Activated T-cell treated with anti-CD3 and anti-CD28 coated beads, Interleukin-2, amount 50 U/mL, for 24 hours (primary cell): Measurements from ENCODE around the gene TRAF5.

Source experiments
- DNase-seq: peaks from one replicate; pipeline ENCODE4 v3.0.0-alpha.2; 2020
- H3K27ac Mint-ChIP-seq: 2 replicates; pipeline ENCODE4 v1.8.0; 2020; ENCODE audit warnings: mild to moderate bottlenecking, mixed read lengths
- H3K27me3 Mint-ChIP-seq: 2 replicates; pipeline ENCODE4 v1.8.0; 2020; ENCODE audit warnings: mixed read lengths
- H3K36me3 Mint-ChIP-seq: 2 replicates; pipeline ENCODE4 v1.8.0; 2020; ENCODE audit warnings: low read depth, mixed read lengths
- H3K4me1 Mint-ChIP-seq: 2 replicates; pipeline ENCODE4 v1.8.0; 2020; ENCODE audit warnings: low read depth, mixed read lengths
- H3K4me3 Mint-ChIP-seq: 2 replicates; pipeline ENCODE4 v1.8.0; 2020; ENCODE audit warnings: mild to moderate bottlenecking, moderate library complexity, mixed read lengths
- H3K9me3 Mint-ChIP-seq: 2 replicates; pipeline ENCODE4 v1.8.0; 2020; ENCODE audit warnings: mixed read lengths

TRAF5 gene, protein sequence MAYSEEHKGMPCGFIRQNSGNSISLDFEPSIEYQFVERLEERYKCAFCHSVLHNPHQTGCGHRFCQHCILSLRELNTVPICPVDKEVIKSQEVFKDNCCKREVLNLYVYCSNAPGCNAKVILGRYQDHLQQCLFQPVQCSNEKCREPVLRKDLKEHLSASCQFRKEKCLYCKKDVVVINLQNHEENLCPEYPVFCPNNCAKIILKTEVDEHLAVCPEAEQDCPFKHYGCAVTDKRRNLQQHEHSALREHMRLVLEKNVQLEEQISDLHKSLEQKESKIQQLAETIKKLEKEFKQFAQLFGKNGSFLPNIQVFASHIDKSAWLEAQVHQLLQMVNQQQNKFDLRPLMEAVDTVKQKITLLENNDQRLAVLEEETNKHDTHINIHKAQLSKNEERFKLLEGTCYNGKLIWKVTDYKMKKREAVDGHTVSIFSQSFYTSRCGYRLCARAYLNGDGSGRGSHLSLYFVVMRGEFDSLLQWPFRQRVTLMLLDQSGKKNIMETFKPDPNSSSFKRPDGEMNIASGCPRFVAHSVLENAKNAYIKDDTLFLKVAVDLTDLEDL

DNA sequence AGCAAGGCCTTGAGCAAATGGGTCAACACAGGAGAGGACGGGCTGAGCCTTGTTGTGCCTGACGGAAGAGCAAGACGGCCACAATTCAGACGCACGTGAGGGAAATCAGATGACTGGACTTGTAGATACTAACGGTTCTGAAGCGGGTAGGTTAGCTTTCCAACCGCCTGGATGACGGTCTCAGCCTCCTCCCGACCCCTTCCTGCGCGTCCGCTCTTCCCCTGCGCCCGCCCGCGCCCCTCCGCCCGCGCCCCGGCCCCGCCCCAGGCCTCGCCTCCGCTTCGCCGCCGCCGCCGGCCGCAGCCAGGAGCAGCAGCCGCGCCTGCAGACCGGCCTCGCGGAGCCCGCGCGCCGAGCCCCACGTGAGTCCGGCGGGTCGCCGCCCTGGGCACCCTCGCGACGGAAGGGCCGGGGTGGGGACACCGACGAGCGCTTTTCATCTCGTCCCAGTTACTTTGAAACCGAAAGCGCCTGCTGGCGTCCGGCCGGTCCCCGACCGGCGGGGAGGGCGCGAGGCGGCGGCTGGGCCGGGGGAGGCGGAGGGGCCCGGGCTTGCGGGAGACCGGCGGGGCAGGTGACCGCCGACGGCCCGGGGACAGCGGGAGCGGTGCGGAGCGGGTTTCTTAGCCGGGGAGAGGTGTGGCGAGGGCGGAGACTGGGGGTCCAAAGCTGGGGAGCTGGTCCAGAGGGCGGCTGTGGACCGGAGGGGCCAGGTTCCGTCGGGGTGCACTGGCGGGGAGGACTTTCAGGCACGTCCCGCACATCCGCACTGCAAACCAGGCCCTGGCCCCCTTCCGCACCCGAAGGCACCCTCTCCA lies at the start of gene TRAF5:
TRAF5 (plus strand) TSS at position 306 of the 818 bp plus-strand sequence. CDS start 26,407 bp downstream, outside the sequence.
- Mint-ChIP-seq H3K27me3 (no peaks in the 10 kb centered on the region), H3K36me3 (peaks cover 26% of the 10 kb centered on the region), H3K4me1 (peaks cover 85% of the 10 kb centered on the region), H3K4me3 (peak within 1 kb of the TSS; percentile 89), H3K27ac (peak within 1 kb of the TSS; percentile 96), H3K9me3 (no peaks in the 10 kb centered on the region)
- peak; percentile 75 for DNase-seq

DNA sequence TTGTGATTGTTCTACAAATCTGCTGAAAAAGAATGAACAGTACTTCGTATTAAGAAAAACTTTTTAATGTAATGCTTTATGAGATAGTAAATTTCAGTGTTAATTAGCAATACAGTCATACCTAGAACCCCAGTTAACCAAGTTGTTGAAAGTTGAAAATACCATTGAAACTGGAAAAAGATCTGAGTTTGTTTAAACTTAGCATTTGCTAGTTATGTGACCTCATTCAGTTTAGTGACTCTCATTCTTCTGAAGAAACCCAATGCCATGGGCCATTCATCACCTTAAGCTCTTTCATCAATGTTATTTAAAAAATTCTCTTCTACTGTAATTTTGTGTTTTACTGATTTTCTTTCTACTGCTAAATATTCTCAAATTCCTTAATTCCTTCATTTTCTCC lies 47.3 kb upstream of the TRAF5 start:
- Mint-ChIP-seq H3K27ac (peak overlapping the region; percentile 14), H3K36me3 (peaks cover 37% of the 10 kb centered on the region), H3K9me3 (no peaks in the 10 kb centered on the region), H3K4me3 (no peak overlapping the region), H3K4me1 (peaks cover 6% of the 10 kb centered on the region), H3K27me3 (no peaks in the 10 kb centered on the region)
- DNase-seq, result no peak

DNA sequence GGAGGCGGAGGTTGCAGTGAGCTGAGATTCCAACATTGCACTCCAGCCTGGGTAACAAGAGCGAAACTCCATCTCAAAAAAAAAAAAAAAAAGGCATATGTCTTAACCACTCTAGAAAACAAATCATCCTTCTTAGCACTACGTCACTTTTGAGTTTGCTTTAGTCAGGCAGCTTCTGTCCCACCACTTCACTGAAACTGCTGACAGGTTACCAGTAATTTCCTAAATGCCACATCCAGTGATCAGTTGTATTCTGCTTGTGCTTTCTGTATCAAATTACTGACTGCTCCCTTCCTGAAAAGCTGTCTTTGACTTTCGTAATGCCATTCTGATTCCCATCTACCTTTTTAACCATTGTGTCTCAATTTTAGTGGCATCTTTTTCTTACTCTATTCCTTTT lies 45.7 kb upstream of the TRAF5 start:
- peaks cover 7% of the 10 kb centered on the region for H3K4me1 Mint-ChIP-seq
- peaks cover 44% of the 10 kb centered on the region for H3K36me3 Mint-ChIP-seq
- H3K27me3 Mint-ChIP-seq, result no peaks in the 10 kb centered on the region
- DNase-seq, result no peak
- H3K9me3 Mint-ChIP-seq, result no peaks in the 10 kb centered on the region
- H3K4me3 Mint-ChIP-seq, result no peak overlapping the region
- no peak overlapping the region for H3K27ac Mint-ChIP-seq

DNA sequence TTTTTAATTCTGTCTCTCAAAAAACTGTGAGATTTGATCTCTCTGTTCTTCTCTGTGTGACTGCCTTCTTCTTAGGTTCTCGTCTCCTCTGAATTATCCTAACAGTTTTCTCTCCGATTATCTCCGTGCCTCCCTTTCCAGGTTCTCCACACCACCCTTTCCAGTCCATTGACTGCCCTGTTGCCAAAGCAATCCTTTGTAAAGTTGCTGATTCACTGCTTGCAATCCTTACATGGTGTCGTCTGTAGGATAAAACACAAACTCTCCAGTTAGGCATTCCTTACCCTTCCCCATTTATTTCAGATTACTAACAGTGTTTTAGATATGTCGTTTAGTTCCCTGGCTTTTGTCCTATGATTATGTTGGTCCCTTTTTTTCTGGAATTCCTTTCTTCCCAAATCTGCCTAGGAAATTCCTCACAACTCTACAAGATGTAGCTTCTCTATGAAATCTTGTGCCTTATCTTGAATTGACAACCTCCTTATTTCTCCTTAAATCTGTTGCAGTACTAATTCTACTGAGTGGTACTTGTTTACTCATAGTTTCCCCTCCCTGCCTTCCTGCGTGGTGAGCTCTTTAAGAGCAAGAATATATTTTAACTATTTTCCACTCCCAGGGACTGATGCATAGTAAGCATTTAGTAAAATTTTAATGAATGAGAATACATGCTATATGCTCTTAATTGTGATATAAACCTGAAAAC lies 45.2 kb upstream of the TRAF5 start:
- Mint-ChIP-seq H3K36me3 (peaks cover 44% of the 10 kb centered on the region), H3K4me3 (no peak overlapping the region), H3K9me3 (no peaks in the 10 kb centered on the region), H3K27me3 (no peaks in the 10 kb centered on the region), H3K4me1 (peaks cover 7% of the 10 kb centered on the region), H3K27ac (no peak overlapping the region)
- DNase-seq, result no peak

DNA sequence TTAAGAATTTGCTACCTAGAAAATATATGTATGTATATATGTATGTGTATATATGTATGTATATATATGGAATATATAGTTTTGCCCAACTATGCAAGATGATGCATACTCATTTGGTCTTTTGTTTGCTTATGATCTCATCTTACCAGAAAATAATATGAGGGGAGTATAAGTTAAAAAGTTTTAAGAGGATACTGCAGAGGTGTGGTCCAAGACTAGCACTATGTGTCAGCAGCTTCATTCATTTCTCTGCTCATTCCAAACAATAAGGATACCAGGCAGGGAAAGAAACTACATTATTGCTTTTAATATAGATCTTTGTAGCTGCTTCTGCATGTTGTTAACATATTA lies 44.6 kb upstream of the TRAF5 start:
- no peaks in the 10 kb centered on the region for H3K9me3 Mint-ChIP-seq
- DNase-seq, result no peak
- no peak overlapping the region for H3K27ac Mint-ChIP-seq
- H3K36me3 Mint-ChIP-seq, result peaks cover 47% of the 10 kb centered on the region
- peaks cover 11% of the 10 kb centered on the region for H3K4me1 Mint-ChIP-seq
- no peaks in the 10 kb centered on the region for H3K27me3 Mint-ChIP-seq
- H3K4me3 Mint-ChIP-seq, result no peak overlapping the region

DNA sequence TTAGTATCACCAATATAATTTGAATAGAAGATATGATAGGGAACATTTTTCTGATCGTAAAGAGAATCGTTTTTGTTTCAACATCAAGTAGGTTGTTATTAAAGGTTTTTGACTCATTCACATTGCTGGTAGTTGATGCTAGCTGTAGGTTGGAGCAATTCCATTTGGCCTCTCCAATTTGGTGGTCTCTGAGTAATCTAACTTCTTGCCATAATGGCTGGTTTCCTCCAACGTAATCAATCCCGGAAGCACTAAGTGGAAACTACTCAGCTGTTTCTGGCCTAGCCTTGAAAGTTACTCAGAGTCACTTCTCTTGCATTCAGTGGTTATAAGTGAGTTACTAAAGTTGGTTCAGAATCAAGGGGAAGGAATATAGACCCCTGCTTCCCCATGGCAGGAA lies 41.4 kb upstream of the TRAF5 start:
- H3K4me3 Mint-ChIP-seq, result no peak overlapping the region
- DNase-seq, result no peak
- H3K36me3 Mint-ChIP-seq, result peaks cover 56% of the 10 kb centered on the region
- H3K27me3 Mint-ChIP-seq, result no peaks in the 10 kb centered on the region
- H3K4me1 Mint-ChIP-seq, result peaks cover 13% of the 10 kb centered on the region
- no peak overlapping the region for H3K27ac Mint-ChIP-seq
- no peaks in the 10 kb centered on the region for H3K9me3 Mint-ChIP-seq

DNA sequence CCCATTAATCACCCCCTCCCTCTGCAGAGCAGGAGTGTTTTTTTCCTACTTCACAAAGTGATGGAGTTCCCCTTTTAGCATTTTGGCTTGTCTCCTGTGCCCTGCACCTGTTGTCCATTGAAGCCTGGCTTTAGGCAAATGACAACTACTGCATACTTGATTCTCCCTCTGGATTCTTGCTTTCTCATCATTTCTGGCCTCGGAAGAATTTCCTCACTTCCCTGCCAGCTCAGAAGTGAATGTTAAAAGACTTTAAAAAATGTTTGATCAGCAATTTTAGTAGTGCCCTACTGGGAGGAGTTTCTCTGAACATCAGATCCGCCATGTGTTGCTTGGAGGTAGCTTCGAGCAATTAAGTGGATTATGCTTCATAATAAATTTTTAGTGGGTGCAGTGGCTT lies 39.4 kb upstream of the TRAF5 start:
- Mint-ChIP-seq H3K4me3 (no peak overlapping the region), H3K9me3 (no peaks in the 10 kb centered on the region), H3K27ac (no peak overlapping the region), H3K36me3 (peaks cover 75% of the 10 kb centered on the region), H3K4me1 (peaks cover 18% of the 10 kb centered on the region), H3K27me3 (no peaks in the 10 kb centered on the region)
- DNase-seq, result no peak

DNA sequence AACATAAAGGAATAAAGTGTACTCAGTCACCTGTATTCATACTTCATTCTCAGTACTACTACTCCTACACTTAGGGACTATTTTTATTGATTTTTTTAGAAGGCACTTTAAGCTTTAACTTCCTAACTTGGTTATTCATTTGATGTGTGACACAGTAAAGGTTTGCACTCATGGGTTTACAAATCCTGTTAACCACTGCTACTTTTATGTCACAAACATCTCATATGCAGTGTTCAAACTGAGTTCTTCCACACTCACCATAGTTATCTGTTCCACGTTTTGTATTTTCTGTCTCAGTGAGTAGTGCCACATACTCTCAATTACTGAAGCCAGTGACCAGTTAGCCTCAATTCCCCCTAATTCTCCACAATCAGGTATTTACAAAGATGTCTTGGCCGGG lies 34.2 kb upstream of the TRAF5 start:
- Mint-ChIP-seq H3K9me3 (no peaks in the 10 kb centered on the region), H3K4me1 (peaks cover 32% of the 10 kb centered on the region), H3K4me3 (no peak overlapping the region), H3K36me3 (peaks cover 77% of the 10 kb centered on the region), H3K27me3 (no peaks in the 10 kb centered on the region), H3K27ac (peak overlapping the region; percentile 19)
- DNase-seq, result no peak

DNA sequence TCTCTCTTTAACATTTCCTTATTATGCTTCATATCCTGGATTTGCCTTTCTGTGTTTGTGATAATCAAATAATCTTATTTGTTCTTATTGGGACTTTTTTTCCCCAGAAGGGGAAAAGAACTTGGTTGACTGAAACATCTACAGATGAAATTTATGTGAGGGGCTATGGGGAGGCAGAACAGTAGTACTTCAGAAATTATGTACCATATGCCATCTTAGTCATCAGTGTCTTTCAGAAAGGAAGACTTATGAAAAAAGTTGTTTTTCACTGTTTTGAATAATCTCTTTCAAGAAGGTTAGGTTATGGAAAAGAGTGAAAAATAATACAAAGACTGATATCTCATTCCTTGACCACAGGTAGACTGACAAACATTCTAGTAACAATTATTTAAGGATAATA lies 30.2 kb upstream of the TRAF5 start:
- Mint-ChIP-seq H3K27ac (peak overlapping the region; percentile 86), H3K4me3 (no peak overlapping the region), H3K36me3 (peaks cover 80% of the 10 kb centered on the region), H3K4me1 (peaks cover 53% of the 10 kb centered on the region), H3K27me3 (no peaks in the 10 kb centered on the region), H3K9me3 (no peaks in the 10 kb centered on the region)
- no peak for DNase-seq

DNA sequence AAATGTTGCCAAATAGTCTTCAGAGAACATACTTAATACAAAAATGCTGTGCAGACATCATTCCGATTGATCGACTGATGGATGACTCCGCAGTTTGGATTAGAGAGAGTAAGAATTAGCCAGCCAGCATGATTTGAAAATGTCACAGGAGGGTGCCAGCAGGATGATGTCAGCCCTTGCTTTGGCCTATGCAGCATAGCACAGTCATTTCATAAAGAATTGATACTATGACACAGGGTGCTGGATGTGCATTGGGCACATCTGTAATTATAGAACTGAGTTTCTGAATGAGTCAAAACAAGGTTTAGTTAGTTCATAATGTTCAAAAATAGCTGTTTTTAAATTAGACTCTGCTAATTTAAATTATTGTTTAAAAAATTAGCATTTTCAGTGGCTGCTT lies 21.6 kb upstream of the TRAF5 start:
- H3K36me3 Mint-ChIP-seq, result peaks cover 70% of the 10 kb centered on the region
- peaks cover 67% of the 10 kb centered on the region for H3K4me1 Mint-ChIP-seq
- H3K27ac Mint-ChIP-seq, result peak overlapping the region; percentile 90
- H3K27me3 Mint-ChIP-seq, result no peaks in the 10 kb centered on the region
- DNase-seq, result no peak
- peak overlapping the region; percentile 41 for H3K4me3 Mint-ChIP-seq
- no peaks in the 10 kb centered on the region for H3K9me3 Mint-ChIP-seq

DNA sequence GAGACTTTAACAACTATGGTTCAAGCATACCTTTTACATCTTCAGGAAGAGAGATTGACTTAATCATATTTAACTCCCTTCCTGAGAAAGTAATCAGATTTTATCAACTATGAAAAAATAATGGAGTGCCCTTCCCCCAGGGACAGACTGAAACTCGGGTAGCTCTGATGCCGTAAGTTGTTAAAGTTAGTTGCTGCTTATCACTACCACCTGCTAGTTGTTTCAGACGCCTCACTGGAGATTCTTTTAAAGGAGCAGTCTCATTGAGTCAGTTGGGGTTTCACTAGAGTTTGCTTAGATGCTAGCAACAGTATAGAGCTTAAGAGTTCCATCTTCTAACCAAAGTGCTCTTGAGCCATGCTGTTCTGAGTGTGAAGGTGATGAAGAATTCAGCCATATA lies 17.0 kb upstream of the TRAF5 start:
- peaks cover 34% of the 10 kb centered on the region for H3K4me1 Mint-ChIP-seq
- DNase-seq, result no peak
- peaks cover 58% of the 10 kb centered on the region for H3K36me3 Mint-ChIP-seq
- no peaks in the 10 kb centered on the region for H3K27me3 Mint-ChIP-seq
- no peaks in the 10 kb centered on the region for H3K9me3 Mint-ChIP-seq
- H3K27ac Mint-ChIP-seq, result peak overlapping the region; percentile 68
- H3K4me3 Mint-ChIP-seq, result no peak overlapping the region

DNA sequence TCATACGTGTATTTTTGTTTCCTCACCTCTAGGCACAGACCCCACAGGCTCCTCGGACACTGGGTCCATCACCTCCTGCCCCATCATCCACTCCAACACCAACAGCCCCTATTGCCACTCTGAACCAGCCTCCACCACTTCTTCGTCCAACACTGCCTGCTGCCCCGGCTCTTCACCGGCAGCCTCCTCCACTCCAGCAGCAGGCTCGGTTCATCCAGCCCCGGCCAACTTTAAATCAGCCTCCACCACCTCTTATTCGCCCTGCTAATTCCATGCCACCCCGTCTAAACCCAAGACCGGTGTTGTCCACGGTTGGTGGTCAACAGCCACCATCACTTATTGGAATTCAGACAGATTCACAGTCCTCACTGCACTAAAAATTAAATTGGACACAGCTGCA lies 13.2 kb upstream of the TRAF5 start:
- peaks cover 53% of the 10 kb centered on the region for H3K36me3 Mint-ChIP-seq
- H3K4me1 Mint-ChIP-seq, result peaks cover 15% of the 10 kb centered on the region
- no peak overlapping the region for H3K4me3 Mint-ChIP-seq
- peak overlapping the region; percentile 12 for H3K27ac Mint-ChIP-seq
- no peak for DNase-seq
- H3K9me3 Mint-ChIP-seq, result no peaks in the 10 kb centered on the region
- H3K27me3 Mint-ChIP-seq, result no peaks in the 10 kb centered on the region

DNA sequence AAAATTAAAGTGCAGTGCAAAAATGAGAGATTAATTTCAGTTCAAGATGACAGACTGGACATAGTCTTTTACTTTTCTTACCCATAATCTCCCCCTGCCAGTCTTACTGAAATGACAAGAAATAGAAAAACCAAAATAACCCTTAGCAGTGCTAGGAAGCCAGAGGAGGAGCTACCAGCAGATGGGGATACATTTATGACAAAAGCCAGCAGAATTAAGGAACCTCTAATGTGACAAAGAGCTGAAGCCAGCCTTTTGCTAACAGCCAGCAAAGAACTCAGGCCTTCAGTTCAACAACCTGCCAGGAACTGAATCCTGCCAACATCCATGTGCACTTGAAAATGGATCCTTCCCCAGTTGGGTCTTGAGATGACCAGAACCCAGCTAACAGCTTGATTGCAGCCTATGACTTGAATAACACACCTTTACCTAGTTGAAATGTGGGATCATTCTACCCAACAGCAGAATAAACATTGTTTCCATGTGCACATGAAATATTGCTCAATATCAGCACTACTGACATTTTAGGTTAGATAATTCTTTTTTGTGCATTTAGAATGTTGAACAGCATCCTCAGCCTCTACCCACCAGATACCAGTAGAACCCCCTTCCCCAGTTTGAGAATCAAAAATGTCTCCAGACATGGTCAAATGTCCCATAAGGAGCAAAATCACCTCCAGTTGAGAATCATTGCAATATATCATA lies 7.9 kb upstream of the TRAF5 start:
- H3K27ac Mint-ChIP-seq, result no peak overlapping the region
- H3K27me3 Mint-ChIP-seq, result no peaks in the 10 kb centered on the region
- no peak overlapping the region for H3K4me3 Mint-ChIP-seq

DNA sequence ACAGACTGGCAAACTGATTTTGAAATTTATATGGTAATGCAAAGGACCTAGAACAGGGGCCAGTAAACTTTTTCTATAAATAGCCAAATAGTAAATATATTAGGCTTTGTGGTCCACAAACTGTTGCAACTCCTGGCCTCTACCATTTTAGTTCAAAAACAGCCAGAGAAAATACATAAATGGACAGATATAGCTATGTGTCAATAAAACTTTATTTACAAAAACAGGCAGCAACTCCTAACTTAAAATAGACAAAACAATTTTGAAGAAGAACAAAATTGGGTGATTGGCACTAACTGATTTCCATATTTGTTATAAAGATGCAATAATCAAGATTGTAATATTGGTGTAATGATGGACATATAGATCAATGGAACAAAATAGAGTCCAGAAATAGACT lies 6.7 kb upstream of the TRAF5 start:
- H3K4me3 Mint-ChIP-seq, result no peak overlapping the region
- no peaks in the 10 kb centered on the region for H3K27me3 Mint-ChIP-seq
- H3K4me1 Mint-ChIP-seq, result peaks cover 58% of the 10 kb centered on the region
- H3K9me3 Mint-ChIP-seq, result no peaks in the 10 kb centered on the region
- H3K36me3 Mint-ChIP-seq, result peaks cover 14% of the 10 kb centered on the region
- peak overlapping the region; percentile 51 for H3K27ac Mint-ChIP-seq
- no peak for DNase-seq

More for the DNA sequence above, 7.9 kb upstream of the TRAF5 start:
- H3K9me3 Mint-ChIP-seq, result no peaks in the 10 kb centered on the region
- peaks cover 47% of the 10 kb centered on the region for H3K4me1 Mint-ChIP-seq
- DNase-seq, result no peak
- peaks cover 25% of the 10 kb centered on the region for H3K36me3 Mint-ChIP-seq
